PC-3 (cell line): ENCODE measurements around the gene KLF1. TPM values are rescaled to one million over a fixed set of nuclear protein-coding genes. Genes with fewer than 3 reads are reported as not detected.

Source experiments
- ATAC-seq: fragments of 200-7000 bp; cut with Tn5 transposase; 2 replicates; pipeline ENCODE4 v1.9.1; 2020; ENCODE audit warnings: mild to moderate bottlenecking, moderate library complexity
- BruUV-seq: library from RNA; stranded (reverse); fragments of 400-500 nt; replicated peaks from 2 replicates; lab custom pipeline; 2021; lab: Mats Ljungman, UMichigan
- CTCF ChIA-PET: fragments of 300-600 bp; sonication (Branson Sonifier 250); formaldehyde crosslinking; loops from one replicate; lab custom pipeline; 2022; ENCODE audit warnings: antibody characterized with exemption; lab: Charles Lee
- POLR2A ChIA-PET: fragments of 300-600 bp; sonication (Branson Sonifier 250); formaldehyde crosslinking; loops from one replicate; lab custom pipeline; 2022; ENCODE audit warnings: antibody characterized with exemption; ENCODE audit not compliant: unreplicated experiment; lab: Charles Lee
- DNase-seq: peaks from one replicate; pipeline ENCODE4 v3.0.0-alpha.2; 2015
- H2AFZ ChIP-seq: fragments of 300-600 bp; sonication (generic); 2 replicates; pipeline ENCODE4 v1.6.0; 2016; ENCODE audit warnings: antibody characterized with exemption, low read length
- H3F3A ChIP-seq: fragments of 300-600 bp; sonication (generic); one replicate; pipeline ENCODE4 v1.6.0; 2017; ENCODE audit warnings: antibody characterized with exemption, low read length, control low read depth, mild to moderate bottlenecking; ENCODE audit not compliant: unreplicated experiment
- H3K27ac ChIP-seq: fragments of 300-600 bp; sonication (generic); 2 replicates; pipeline ENCODE4 v1.5.1; 2016; ENCODE audit warnings: mild to moderate bottlenecking, low read length
- H3K27me3 ChIP-seq: fragments of 300-600 bp; sonication (generic); 2 replicates; pipeline ENCODE4 v1.6.1; 2016; ENCODE audit warnings: low read length, mixed read lengths
- H3K36me3 ChIP-seq: fragments of 300-600 bp; sonication (generic); 2 replicates; pipeline ENCODE4 v1.6.1; 2016; ENCODE audit warnings: low read depth, mixed run types, low read length, mixed read lengths
- H3K4me1 ChIP-seq: fragments of 300-600 bp; sonication (generic); 2 replicates; pipeline ENCODE4 v1.5.1; 2016; ENCODE audit warnings: low read length; ENCODE audit not compliant: insufficient read depth
- H3K4me2 ChIP-seq: fragments of 300-600 bp; sonication (generic); 2 replicates; pipeline ENCODE4 v1.6.0; 2016; ENCODE audit warnings: low read length
- H3K4me3 ChIP-seq: fragments of 300-600 bp; sonication (generic); 2 replicates; pipeline ENCODE4 v1.5.1; 2016; ENCODE audit warnings: mild to moderate bottlenecking, low read length, mixed read lengths
- H3K79me2 ChIP-seq: fragments of 300-600 bp; sonication (generic); 2 replicates; pipeline ENCODE4 v1.6.1; 2017; ENCODE audit warnings: low read length, mixed read lengths
- H3K9ac ChIP-seq: fragments of 300-600 bp; sonication (generic); 2 replicates; pipeline ENCODE4 v1.6.0; 2016; ENCODE audit warnings: mild to moderate bottlenecking, low read length
- H3K9me2 ChIP-seq: fragments of 300-600 bp; sonication (generic); replicated peaks from 2 replicates; pipeline ENCODE4 v1.6.1; 2016; ENCODE audit warnings: mixed run types, low read length, mixed read lengths
- H3K9me3 ChIP-seq: fragments of 300-600 bp; sonication (generic); 2 replicates; pipeline ENCODE4 v1.6.1; 2016; ENCODE audit warnings: low read length, mixed read lengths
- H4K20me1 ChIP-seq: fragments of 300-600 bp; sonication (generic); 2 replicates; pipeline ENCODE4 v1.6.1; 2016; ENCODE audit warnings: low read length, mixed read lengths
- EZH2 ChIP-seq: fragments of 300-600 bp; sonication (generic); IDR thresholded peaks from one replicate; pipeline ENCODE4 v1.6.1; 2017; ENCODE audit warnings: antibody characterized with exemption, mild to moderate bottlenecking, low read length; ENCODE audit not compliant: unreplicated experiment
- EZH2phosphoT487 ChIP-seq: fragments of 300-600 bp; sonication (generic); IDR thresholded peaks from 2 replicates; pipeline ENCODE4 v1.6.1; 2018; ENCODE audit warnings: mild to moderate bottlenecking, antibody characterized with exemption, low read length, borderline replicate concordance
- intact Hi-C: fragments of 100-400 bp; cut with micrococcal nuclease; formaldehyde crosslinking; loops from 2 replicates; pipeline ENCODE4 v1.9.0; 2023
- total RNA-seq: library from RNA; depleted of rRNA; stranded (reverse); fragments of >200 nt; gene quantifications from 2 replicates; pipeline ENCODE4 v1.2.3, GENCODE V29; 2014
- TF ChIP-seq, protein P1 (sequence below): fragments of 300-600 bp; sonication (generic); conservative IDR thresholded peaks from 2 replicates; pipeline ENCODE4 v1.5.1; 2017; ENCODE audit warnings: antibody characterized with exemption, low read depth, mild to moderate bottlenecking, low read length

KLF1 gene
- total RNA-seq, 1 experiment from 2014 or later, result not detected

DNA sequence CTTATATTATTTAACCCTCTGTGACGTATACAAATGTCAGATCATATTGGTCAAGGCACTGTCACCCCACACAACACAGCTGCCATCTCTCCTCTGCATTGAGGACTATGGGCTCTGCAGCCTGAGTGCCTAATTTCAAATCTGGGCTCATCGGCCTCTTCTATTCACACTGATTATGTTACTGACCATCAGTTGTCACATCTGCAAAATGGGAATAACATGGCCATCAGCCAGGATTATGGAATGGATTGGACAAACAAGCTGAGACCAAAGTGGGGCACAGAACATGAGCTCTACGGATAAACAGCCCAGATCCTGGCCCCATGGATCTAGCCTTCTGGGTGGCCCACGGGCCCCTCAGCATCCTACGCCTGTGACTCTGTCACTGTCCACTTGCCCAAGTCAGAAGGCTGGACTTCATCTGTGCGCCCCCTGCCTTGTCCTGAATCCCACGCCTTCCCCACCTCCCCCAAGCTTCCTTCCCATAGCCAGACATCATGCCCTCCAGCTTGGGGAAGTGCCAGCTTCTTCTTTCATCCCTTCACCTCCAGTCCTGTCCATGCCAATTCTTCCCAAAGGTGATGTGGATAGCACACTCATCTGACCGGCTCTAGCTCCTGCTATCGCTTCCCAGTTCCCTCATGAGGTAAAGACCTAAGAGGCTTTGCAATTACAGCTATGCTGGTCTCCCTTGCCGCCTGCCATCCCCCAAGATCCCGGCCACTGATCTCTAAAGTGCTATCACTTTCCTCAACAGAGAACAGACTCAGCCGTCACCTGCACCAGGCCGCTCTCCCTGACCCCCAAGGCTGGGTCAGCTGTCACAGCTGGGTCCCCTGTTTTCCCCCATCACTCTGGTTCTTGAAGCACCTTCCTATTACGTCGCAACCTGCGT lies 45.6 kb upstream of the KLF1 start:
- intact Hi-C loops, result no loop called here
- H3K4me2 ChIP-seq, result peak overlapping the region; percentile 84
- 0 out of 2 replicates have a peak, but pooled peaks cover 4% of the 10 kb centered on the region for H4K20me1 ChIP-seq
- ATAC-seq (peak; percentile 3), DNase-seq (peak; percentile 22)
- H3K79me2 ChIP-seq, result peaks cover 46% of the 10 kb centered on the region
- BruUV-seq, result no TSS peak
- CTCF ChIA-PET, result no interaction called here
- POLR2A ChIA-PET, result interaction anchor here (0.5 to 0.6 kb wide), 2 partner anchors 142 to 217 kb away, joined by 3 to 13 read pairs; no protein-coding TSS in a partner anchor
- H3K4me1 ChIP-seq, result peaks cover 18% of the 10 kb centered on the region
- peak overlapping the region; percentile 58 for H3K27ac ChIP-seq
- H3K9me3 ChIP-seq, result no peaks in the 10 kb centered on the region
- H3K27me3 ChIP-seq, result no peaks in the 10 kb centered on the region
- peak overlapping the region; percentile 98 for H2AFZ ChIP-seq
- no peaks in the 10 kb centered on the region for H3K9me2 ChIP-seq
- TF ChIP-seq, protein P1, sequence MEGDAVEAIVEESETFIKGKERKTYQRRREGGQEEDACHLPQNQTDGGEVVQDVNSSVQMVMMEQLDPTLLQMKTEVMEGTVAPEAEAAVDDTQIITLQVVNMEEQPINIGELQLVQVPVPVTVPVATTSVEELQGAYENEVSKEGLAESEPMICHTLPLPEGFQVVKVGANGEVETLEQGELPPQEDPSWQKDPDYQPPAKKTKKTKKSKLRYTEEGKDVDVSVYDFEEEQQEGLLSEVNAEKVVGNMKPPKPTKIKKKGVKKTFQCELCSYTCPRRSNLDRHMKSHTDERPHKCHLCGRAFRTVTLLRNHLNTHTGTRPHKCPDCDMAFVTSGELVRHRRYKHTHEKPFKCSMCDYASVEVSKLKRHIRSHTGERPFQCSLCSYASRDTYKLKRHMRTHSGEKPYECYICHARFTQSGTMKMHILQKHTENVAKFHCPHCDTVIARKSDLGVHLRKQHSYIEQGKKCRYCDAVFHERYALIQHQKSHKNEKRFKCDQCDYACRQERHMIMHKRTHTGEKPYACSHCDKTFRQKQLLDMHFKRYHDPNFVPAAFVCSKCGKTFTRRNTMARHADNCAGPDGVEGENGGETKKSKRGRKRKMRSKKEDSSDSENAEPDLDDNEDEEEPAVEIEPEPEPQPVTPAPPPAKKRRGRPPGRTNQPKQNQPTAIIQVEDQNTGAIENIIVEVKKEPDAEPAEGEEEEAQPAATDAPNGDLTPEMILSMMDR, result no peak
- TF ChIP-seq EZH2 (no peak), EZH2phosphoT487 (no peak)
- H3K36me3 ChIP-seq, result peaks cover 34% of the 10 kb centered on the region
- no peaks in the 10 kb centered on the region for H3F3A ChIP-seq
- peak overlapping the region; percentile 96 for H3K9ac ChIP-seq
- H3K4me3 ChIP-seq, result peak overlapping the region; percentile 96

DNA sequence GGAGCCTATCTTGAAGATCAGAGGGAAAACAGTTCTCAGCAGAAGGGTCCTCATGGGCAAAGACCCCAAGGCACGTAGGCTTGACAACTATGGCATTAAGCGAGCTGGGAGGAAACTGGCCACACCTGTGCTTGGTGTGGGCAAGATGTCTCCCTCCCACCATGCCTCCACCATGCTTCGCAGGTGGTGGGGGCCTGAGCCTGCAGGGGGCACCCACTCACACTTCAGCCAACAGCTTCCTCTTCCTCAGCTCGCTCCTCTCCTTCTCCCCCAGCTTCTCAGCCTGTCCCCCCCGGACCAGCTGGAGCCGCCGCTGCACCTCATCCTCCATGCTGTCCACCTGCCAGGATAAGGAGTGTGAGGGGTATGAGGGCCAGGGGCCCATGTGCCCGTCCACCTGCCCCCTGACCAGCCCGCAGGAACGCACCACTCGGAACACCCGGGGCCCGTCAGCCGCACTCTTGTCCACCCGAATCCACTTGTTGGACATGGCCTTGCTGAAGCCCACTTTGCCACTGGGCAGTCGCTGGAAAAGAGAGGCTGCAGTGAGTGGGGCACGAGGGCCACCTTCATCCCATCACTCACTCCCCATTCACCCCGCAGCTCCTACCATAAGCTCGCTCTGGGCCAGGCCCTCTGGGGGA lies 43.1 kb upstream of the KLF1 start:
- ChIA-PET CTCF (no interaction called here), POLR2A (no interaction called here)
- H3K27ac ChIP-seq, result no peak overlapping the region

More for the DNA sequence above, 43.1 kb upstream of the KLF1 start:
- no peaks in the 10 kb centered on the region for H3K9me3 ChIP-seq
- no peaks in the 10 kb centered on the region for H3K9me2 ChIP-seq
- no peaks in the 10 kb centered on the region for H3K27me3 ChIP-seq
- TF ChIP-seq, protein P1, result peak; percentile 3; the same call in 1 of the 2 replicates
- no peak for TF ChIP-seq EZH2phosphoT487
- no TSS peak for BruUV-seq
- ATAC-seq (no peak), DNase-seq (no peak)
- intact Hi-C loops, result no loop called here
- no peak overlapping the region for H3K4me3 ChIP-seq
- peaks cover 48% of the 10 kb centered on the region for H3K36me3 ChIP-seq
- 0 out of 2 replicates have a peak, but pooled peaks cover 4% of the 10 kb centered on the region for H4K20me1 ChIP-seq
- H3K79me2 ChIP-seq, result peaks cover 46% of the 10 kb centered on the region
- H3K4me1 ChIP-seq, result peaks cover 14% of the 10 kb centered on the region
- H2AFZ ChIP-seq, result no peak overlapping the region
- no peaks in the 10 kb centered on the region for H3F3A ChIP-seq
- no peak overlapping the region for H3K9ac ChIP-seq
- no peak overlapping the region for H3K4me2 ChIP-seq
